ENCODE measurements around the gene UCKL1. TPM values are rescaled to one million over a fixed set of nuclear protein-coding genes. Genes with fewer than 3 reads are reported as not detected.

Gene UCKL1
- total RNA-seq, 4 donors from 2014 or later = 16.6 to 31.0 (median 24.1) TPM

DNA sequence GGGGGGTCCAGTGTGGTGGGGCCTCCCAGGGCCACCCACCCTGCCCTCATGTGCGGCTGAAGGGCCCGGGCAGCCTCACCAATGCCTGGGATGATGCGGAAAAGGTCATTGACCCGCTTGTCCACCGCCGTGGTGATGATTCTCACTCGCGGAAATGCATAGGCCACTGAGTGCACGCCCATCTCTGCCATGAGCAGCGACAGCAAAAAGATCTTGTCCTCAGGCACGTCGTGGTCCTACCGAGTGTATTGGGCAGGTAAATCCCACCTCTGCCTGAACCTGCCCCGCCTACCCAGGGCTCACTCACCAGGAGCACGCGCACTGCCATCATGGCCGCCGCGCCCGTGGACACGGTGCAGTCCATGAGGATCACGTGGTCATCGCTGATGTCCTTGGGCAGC is 16.1 kb downstream of the UCKL1 start:
- 78% methylated on average over 9 of the region's 23 CpGs for WGBS
- Histone ChIP-seq H3K4me3 (no peak overlapping the region), H3K27me3 (no peaks in the 10 kb centered on the region), H3K4me1 (peaks cover 23 to 44% (median 25%) of the 10 kb centered on the region in 4 donors), H3K9me3 (no peaks in the 10 kb centered on the region), H3K27ac (replicated peaks in 1 of 4) (no peak overlapping the region), H3K36me3 (peaks cover 27 to 83% (median 80%) of the 10 kb centered on the region in 4 donors)
- no peak for TF ChIP-seq EP300 (IDR thresholded peaks at IDR 0.05)
- no peak for TF ChIP-seq POLR2AphosphoS5 (IDR thresholded peaks at IDR 0.05)
- TF ChIP-seq, protein P1, sequence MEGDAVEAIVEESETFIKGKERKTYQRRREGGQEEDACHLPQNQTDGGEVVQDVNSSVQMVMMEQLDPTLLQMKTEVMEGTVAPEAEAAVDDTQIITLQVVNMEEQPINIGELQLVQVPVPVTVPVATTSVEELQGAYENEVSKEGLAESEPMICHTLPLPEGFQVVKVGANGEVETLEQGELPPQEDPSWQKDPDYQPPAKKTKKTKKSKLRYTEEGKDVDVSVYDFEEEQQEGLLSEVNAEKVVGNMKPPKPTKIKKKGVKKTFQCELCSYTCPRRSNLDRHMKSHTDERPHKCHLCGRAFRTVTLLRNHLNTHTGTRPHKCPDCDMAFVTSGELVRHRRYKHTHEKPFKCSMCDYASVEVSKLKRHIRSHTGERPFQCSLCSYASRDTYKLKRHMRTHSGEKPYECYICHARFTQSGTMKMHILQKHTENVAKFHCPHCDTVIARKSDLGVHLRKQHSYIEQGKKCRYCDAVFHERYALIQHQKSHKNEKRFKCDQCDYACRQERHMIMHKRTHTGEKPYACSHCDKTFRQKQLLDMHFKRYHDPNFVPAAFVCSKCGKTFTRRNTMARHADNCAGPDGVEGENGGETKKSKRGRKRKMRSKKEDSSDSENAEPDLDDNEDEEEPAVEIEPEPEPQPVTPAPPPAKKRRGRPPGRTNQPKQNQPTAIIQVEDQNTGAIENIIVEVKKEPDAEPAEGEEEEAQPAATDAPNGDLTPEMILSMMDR (IDR thresholded peaks at IDR 0.05) = no peak
- TF ChIP-seq POLR2A (IDR thresholded peaks at IDR 0.05; ENCODE audit: low read depth) = no peak
- intact Hi-C loops (cut with DNase I) = no loop called here
- no peak for DNase-seq (ENCODE audit: extremely low spot score)

DNA sequence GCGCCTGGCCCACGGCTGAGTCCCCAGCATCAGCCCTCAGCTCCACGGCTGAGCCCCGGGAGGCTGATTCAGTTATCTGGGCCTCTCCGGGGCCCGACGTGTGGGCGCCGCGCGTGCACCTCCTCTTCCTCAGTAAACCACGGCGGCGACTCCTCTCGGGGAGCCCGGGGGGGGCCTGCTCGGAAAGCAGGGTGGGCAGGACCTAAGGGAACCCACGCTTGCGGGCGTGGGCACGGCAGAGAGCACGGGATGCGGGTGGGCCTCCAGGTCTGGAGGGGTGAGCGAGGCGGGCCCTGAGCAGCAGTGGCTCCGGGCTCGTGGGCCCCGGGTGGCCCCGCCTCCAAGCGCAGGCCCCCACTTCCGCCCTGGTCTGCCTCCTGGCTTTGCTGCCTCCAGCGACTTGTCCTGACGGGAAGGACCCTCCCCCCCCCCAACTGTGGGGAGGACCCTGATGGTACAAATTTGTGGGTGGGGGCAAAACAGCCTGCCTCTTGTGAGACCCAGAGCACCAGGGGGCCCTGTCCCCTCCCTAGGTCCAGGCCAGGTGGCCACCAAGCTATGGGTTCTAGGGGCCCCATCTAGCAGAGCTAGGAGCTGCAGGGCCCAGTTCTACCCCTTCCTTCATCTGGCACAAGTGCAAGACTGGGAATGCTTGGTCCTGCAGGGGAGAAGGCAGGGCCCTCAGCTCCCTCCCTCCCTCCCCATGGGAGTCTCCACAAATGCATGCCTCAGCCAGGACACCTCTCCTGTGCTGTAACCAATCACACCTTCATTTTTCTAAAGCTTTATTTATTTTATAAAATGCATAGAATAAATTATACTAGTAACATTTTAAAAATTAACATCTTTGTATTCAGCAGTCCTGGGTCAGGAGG is 16.9 kb downstream of the UCKL1 start:
- Histone ChIP-seq H3K4me1 (peaks cover 18 to 50% (median 24%) of the 10 kb centered on the region in 4 donors), H3K4me3 (no peak overlapping the region), H3K27me3 (no peaks in the 10 kb centered on the region), H3K9me3 (no peaks in the 10 kb centered on the region), H3K27ac (replicated peaks in 1 of 4) (no peak overlapping the region), H3K36me3 (peaks cover 20 to 83% (median 80%) of the 10 kb centered on the region in 4 donors)
- intact Hi-C loops (cut with DNase I) = no loop called here
- WGBS = 94% methylated on average over 10 of the region's 33 CpGs
- TF ChIP-seq, protein P1 (IDR thresholded peaks at IDR 0.05) = no peak
- no peak for TF ChIP-seq POLR2AphosphoS5 (IDR thresholded peaks at IDR 0.05)
- no peak for TF ChIP-seq POLR2A (IDR thresholded peaks at IDR 0.05; ENCODE audit: low read depth)
- TF ChIP-seq EP300 (IDR thresholded peaks at IDR 0.05) = no peak
- no peak for DNase-seq (ENCODE audit: extremely low spot score)

DNA sequence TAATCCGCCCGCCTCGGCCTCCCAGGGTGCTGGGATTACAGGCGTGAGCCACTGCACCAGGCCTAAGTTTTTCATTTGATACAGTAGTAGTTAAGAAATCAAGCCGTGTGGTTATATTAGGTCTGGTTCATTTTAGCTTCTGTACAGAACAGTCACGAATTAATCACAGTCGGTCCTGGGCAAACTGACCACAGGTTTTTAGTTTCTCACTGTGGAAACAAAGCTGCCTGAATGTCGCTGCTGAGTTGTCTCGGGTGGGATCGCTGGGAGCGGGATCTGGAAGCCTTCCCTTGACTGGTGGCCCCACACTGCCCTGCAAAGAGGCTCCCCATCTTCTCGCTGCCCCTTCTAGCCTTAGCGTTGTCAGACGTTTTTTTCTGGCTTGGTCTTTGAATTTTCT is 18.6 kb downstream of the UCKL1 start:
- TF ChIP-seq, protein P1 (IDR thresholded peaks at IDR 0.05) = no peak
- no peak for TF ChIP-seq EP300 (IDR thresholded peaks at IDR 0.05)
- no peak for TF ChIP-seq POLR2A (IDR thresholded peaks at IDR 0.05; ENCODE audit: low read depth)
- TF ChIP-seq POLR2AphosphoS5 (IDR thresholded peaks at IDR 0.05) = no peak
- no peak for DNase-seq (ENCODE audit: extremely low spot score)
- Histone ChIP-seq H3K4me1 (peaks cover 4 to 38% (median 7%) of the 10 kb centered on the region in 4 donors), H3K27me3 (no peaks in the 10 kb centered on the region), H3K36me3 (peaks cover 11 to 79% (median 76%) of the 10 kb centered on the region in 4 donors), H3K27ac (replicated peaks in 1 of 4) (no peak overlapping the region), H3K9me3 (no peaks in the 10 kb centered on the region), H3K4me3 (no peak overlapping the region)
- 73% methylated on average over 12 of the region's 14 CpGs for WGBS
- intact Hi-C loops (cut with DNase I) = no loop called here

DNA sequence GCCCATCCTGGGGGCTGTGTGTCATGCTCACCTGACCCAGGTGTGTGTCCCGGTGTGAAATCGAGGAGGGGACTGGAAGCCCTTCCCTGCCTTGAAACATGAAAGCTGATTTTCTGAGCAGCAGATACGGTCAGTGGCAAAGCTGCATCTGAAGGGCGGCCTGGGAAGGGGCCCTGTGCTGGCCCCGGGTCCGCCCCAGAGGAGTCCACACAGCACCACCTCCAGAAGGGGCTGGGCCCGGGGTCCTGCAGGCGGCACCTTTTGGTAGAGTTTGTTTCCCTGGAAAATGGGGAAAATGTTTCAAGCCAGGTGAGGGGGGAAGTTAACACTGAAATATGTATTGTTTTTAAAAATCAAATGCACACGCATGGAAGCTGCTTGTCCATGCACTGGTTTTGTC is 20.8 kb downstream of the UCKL1 start:
- H3K9me3 ChIP-seq = no peaks in the 10 kb centered on the region
- TF ChIP-seq, protein P1 (IDR thresholded peaks at IDR 0.05) = no peak
- TF ChIP-seq POLR2AphosphoS5 (IDR thresholded peaks at IDR 0.05) (no peak), POLR2A (IDR thresholded peaks at IDR 0.05; ENCODE audit: low read depth) (no peak), EP300 (IDR thresholded peaks at IDR 0.05) (no peak)
- intact Hi-C loops (cut with DNase I) = no loop called here
- H3K4me1 ChIP-seq = peaks cover 0 to 25% (median 0%) of the 10 kb centered on the region in 4 donors
- 92% methylated on average over 7 of the region's 9 CpGs for WGBS
- H3K36me3 ChIP-seq = peaks cover 22 to 87% (median 83%) of the 10 kb centered on the region in 4 donors
- H3K27me3 ChIP-seq = no peaks in the 10 kb centered on the region
- H3K4me3 ChIP-seq = no peak overlapping the region
- H3K27ac ChIP-seq (replicated peaks in 1 of 4) = no peak overlapping the region
- no peak for DNase-seq (ENCODE audit: extremely low spot score)
